Stimulated activated CD8-positive, alpha-beta memory T cell treated with anti-CD3 and anti-CD28 coated beads, Interleukin-12 subunit alpha, Interleukin-12 subunit beta, amount 100 ng/mL, for 24 hours (primary cell): Measurements from ENCODE around the gene NPTX1.

Source experiments
- DNase-seq: peaks from one replicate; pipeline ENCODE4 v3.0.0-alpha.2; 2020; ENCODE audit errors: extremely low read depth

Gene NPTX1

DNA sequence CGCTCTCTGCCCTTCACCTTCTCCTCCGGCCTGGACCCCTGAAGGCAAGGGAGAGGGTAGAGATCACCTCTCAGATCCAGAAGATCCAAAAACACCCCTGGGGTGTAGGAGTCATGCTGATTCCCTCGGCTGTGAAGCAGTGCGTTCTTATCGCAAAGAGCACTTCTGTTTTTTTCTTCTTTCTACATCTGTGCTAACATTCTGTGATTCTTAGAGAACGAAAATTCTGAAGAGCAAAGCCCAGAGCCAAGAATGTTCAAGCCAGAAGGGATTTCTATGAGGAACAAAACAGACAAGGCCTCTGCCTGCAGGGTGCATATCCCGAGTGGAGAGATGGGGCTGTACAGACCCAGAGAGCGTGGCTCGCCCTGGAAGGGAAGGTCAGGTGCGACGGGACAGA lies 17.2 kb downstream of the NPTX1 start:
- no peak for DNase-seq

DNA sequence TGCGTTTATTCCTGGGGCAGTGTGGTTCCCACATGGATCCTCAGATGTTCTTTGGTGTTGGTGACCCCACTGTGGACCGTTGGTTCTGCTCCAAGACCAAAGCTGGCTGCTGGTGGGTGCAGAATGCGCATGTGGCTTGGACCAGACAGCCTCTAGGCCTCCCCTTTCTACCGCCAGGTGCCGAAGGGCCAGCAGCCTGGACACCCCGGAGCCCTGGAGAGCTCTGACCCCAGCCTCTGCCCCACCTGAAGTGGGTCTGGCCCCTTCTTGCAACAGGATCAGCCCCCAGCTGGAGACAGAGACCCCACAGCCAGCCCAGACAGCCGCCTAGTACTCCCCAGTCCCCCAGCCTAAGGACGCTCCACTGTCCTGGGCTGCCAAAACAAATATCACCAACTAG lies 18.4 kb downstream of the NPTX1 start:
- DNase-seq: no peak

DNA sequence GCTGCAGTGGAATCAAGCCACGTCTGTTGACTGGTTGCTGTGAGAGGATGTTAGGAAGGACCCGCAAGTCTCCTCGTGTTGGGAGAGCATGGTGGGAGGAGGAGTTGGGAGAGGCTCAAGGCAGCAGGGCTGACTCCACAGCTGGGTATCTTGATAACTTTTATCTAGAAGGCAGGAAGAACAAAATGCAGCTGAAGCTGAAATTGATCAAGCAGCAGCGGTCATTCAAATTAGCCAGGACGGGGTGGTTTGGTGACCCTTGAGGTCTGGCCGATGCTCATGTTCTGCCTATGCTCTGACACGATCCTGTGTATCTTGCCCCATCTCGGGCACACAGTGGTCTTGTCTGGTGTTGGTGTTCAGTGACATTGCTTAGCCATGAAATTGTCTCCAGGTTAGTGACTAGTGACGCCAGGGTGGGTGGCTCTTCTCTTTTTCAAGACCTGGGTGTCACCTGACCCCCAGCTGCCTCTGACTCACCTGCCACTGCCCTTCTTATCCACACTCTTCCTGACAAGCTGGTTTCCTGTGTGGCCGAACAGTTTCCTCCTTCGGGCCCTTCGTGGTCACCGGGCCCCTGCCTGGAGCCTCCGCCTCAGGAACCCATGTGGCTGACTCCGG lies 19.1 kb downstream of the NPTX1 start:
- DNase-seq: no peak

DNA sequence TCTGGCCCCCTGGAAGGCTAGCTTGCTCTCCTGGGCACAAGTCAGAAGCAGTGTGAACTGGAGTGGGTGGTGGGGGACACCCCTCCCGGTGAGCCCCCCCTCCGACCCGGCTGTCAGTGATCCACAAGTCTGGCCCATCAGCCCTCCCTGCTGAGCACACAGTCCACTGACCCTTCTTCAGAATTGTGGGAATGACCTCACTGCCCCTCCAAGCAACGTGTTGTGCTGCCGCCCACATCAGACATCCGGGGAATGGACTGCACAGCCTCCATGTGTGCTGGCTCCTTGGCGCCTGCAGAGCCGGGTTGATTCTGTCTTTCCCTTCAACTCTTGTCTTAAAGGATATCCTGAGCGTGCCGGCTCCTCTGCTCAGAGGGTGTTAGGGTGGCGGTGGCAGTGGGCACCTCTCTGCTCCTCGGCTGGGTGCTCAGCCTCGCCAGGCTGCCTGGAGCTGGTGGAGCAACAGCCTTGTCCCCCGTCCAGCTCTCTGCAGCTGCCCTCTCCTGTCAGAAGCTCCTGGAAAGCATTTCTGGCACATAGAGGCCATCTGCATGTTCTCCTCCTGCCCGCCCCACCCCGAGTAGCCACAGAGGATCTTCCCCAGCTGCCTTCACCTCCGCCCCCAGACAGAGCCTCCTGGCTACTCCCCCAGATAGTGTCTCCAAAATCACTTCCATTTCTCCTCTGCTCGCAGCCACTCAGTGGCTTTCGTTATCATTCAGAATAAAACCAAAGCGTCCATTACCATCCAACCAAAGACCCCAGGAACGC lies 19.8 kb downstream of the NPTX1 start:
- no peak for DNase-seq

DNA sequence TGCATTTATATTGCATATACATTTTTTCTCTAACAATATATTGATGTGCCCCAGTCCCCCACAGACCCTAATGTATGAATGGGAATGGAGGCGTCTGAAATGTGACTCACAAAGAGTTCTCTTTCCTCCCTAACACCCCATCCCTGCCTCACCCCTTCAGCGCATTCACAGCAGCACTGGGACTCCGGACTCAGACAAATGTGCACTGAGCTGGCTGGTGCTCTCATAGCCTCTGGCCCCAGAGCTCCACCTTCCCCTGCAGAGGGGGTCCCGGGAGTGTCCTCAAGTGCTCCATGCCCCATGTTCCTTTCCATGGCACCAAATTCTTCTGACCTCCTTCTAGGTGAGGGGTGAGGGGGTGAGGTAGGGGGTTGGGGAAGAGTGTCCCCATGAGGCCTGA lies 20.6 kb downstream of the NPTX1 start:
- no peak for DNase-seq

DNA sequence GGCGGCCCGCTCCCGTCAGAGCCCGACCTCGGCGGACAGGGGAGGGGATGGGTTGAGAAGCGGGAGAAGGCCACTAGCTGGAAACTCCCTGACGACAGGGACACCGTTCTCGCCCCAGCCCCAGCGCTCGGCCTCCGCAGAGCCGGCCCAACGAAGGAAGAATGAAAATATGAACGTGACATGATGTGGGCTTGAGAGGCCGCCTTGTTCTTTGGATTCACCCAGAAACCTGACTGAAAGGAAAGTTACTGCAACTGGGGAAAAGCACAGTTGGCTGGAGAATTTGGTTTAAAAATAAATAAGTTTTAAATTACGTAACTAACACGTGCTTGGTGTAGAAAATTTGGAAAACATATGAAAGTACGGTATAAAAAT lies 21.1 kb downstream of the NPTX1 start:
- no peak for DNase-seq

DNA sequence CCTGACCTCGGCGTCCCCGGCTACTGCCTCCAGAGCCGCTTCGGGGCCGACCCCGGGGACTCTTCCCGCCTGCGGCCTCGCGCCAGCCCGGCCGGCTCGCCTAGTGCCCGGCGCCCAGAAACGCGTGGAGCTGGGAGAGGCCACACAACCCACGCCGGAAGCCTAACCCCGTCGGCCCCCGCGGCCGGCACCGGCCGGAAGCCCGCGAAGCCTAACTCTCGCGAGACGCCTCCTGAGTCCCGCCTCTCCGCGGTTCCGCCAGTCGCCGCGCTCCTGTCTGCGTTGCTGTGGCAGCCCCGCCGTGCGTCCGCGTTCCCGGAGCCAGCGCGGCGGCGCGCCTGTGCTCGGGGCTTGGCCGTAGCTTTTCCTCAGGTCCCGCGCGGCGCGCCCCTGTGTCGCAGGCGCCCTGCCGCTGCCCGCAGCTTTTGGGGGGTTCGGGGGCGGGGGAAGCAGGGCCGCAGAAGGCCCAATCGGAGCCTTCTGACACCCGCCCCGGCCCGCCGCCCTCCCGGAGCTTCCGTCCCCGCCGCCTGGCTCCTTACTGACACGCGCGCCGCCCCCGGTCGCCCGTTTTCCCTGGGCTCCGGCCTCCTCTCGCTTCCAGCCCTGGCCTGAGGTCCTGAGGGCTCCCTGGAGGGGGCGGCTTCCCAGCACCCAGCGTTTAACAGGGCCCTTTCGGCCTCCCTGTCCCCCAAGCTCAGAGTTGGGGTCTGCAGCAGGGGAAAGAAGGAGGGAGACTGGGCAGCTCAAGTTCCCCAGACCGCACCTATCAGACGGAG lies 21.7 kb downstream of the NPTX1 start:
- DNase-seq: peak; percentile 87

DNA sequence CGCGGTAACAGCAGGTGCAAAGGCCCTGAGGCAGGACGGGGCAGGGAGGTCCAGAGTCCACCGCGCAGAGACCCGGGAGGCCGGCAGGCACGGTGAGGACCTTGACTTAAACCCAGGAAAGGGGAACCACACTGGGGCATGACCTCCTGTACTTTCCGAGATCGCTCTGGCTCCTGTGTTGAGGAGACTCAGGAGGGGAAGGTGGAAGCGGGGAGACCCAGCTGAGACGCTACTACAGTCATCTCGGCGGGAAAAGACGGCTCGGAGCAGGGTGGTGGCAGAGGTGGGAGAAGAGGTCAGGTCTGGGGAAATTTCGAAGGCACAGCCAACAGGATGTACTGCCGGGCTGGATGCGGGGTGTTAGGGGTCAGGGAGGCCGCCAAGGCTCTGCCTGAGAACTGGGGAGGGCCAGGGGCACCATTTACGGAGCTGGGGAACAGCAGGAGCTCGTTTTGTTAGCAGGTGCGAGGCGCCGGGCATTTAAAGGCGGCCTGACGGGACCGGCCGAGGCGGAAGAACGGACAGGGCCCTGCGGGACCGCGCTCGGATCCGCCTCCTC lies 22.3 kb downstream of the NPTX1 start:
- DNase-seq: no peak

DNA sequence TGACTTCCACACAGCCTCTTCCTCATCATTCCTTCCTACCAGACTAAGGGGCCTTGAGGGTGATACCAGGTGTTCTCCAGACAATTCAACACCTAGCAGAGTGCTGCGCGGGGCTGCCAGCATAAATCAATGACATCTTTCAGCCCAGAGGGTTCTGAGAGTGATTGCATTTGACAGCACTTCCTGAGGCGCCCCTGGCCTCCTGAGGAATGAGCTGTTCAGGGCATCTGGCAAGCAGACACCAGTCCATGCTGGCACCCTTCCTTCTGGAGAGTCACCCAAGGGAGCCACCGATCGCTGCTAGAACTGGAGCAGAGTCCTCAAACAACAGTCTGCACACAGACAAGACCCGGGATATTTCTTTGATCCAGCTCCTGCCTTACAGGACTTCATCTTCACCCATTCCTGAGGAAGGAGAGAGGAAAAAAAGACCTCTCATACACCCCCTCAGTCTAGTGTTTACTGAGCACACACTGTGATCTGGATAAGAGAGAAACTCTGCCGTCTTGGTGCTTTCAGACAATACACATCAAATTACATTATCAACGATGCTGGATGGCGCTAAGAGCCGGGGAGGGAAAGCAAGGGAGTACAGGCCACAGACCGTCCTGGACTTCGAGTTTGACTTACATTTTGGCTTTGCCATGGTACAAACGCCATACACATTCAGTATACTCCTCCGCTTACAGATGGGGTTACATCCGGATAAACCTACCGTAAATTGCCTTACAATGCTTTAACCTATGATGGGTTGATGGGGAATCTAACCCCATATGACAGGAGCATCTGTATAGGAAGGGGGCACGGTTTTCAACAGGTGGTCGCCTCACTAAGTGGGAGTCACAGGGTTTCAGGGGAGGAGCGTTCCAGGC lies 23.0 kb downstream of the NPTX1 start:
- DNase-seq: no peak

DNA sequence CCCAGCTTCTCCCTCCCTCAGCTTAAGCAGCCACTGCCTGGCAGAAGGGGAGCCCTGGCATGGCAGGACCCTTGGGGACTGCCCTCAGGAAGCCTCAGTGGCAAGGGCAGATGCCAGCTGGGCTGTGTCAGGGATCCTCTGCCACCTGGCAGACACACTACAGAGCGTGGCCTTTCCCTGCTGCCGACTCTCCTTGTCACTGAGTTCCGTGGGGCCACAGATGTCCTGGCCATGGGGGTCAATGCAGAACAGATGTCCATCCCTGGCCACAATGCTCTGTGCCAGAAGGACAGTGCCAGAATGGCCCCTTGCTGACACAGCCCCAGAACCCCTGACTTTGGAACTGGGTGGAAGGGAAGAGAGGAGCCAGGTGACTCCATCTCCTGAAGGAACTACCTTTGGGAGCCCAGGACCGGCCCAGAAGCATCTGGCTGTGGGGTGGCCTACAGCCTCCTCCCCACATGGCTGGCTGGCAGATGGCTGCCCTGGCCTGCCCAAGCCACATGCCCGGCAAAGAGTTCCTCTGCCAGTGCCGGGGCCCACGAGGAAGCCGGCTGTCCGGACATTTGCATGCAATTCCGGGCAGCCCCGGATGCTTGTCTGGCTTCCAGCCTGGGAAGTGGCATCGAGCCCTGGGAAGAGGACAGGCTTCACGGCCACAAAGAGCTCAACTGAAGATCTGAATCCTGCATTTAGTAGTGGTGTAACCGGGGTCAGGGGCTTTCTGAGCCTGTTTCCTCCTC lies 24.1 kb downstream of the NPTX1 start:
- DNase-seq: no peak

DNA sequence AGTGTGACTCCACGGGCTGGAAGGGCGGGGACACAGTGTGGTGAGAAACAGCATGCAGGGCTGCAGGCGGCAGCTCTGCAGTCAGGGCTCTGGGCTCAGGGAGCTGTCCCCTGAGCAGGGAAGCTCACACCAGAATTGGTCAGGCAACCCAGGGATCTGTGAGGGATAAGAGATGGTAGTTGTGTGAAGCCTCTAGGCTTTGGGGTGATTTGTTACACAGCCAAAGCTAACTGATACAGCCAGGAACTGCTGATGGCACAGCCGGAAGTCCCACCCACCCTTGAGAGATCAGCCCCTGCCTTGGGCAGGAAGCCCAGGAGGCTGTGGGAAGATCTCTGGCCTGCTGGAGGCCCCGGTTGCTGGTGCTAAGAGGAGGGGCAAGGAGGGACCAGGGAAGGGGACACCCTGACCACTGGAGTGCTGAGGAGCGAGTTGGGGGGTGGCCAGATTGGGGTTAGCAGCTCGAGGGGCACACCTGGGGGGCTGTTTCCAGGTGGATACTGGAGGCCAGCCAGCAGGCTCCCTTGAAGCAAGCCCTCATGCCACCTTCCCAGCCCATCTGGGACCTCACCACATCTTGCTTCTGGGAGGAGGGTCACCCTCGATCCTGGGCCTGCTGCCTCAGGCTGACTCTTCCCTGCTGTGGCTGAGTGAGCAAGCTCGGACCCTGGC lies 25.2 kb downstream of the NPTX1 start:
- no peak for DNase-seq

DNA sequence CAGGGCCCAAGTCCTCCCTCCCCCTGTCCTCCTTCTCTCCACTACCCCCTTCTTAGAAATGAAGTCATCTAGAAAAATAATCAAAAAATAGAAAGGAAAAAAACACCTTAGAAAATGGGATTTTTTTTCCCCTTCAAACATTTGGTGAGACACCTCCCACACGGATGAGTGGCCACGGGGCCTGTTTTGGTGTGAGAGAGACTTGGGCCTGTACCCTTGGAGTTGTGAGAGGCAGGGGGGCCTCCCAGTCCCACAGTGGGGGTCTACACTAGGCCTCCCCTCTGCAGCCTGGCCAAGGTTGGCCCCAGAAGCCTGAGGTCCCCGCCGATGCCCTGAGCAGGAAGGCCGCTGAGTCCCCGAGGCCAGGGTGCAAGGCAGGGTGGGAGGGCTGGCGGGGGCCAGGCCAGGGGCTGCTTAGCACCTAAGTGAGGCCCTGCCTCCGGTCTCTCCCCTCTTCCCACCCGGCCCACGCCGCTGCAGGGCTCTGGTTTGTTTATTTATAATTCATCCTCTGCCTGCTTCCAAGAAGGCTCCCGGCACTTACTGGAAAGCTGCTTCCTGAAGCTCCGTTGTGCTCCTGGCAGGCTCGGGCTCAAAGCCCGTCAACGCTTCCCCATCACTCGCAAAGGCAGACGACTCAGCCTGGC lies 26.4 kb downstream of the NPTX1 start:
- no peak for DNase-seq

DNA sequence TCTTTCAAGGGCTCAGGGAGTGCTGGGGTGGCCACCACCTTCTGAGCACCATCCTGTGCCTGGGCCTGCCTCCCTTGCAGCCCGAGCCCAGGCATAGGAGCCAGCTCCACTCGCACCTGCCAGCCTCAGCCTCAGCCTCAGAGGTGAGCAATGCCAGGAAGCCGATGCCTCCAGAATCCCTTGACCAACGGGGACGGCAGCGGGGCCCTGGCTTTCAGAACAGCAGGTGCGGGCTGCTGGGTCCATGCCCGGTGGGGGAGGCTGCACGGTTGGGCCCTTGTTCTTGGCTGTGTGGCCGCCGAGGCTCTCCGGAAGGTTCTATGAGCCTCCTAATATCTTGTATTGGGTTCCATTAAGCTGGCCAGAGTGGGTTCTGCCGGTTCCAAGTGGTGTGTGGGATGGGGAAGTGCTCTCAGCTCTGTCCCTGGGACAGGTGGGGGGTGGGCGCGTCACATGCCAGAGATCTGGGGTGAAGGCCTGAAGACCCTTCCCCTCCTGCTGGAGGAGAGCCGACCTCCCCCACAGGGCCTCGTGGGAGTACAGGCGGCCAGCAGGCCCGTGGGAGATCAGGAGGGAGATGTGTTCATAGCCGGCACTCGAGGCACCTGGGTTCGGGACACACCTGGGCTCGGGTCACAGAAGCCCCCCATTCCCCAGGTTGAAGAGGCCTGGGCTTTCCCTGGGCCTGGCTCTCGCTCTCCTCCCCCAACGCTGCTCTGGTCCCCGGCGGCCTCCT lies 27.0 kb downstream of the NPTX1 start:
- DNase-seq: no peak

DNA sequence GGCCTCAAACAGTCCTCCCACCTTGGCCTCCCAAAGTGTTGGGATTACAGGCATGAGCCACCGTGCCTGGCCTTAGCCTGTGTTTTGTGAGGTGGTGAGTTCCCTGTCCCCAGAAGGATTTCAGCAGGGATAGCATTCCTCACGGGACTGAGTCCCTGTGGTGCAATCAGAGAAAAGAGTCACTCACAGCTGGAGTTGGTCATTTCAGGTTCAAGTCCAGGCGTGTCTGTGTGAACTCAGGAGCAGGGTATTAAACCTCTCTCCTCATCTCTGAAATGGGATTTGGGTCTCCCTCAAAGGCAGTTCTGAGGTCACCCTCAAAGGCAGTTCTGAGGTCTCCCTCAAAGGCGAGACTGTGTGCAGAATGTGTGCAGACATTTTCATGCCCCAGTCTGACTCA lies 28.6 kb downstream of the NPTX1 start:
- no peak for DNase-seq

DNA sequence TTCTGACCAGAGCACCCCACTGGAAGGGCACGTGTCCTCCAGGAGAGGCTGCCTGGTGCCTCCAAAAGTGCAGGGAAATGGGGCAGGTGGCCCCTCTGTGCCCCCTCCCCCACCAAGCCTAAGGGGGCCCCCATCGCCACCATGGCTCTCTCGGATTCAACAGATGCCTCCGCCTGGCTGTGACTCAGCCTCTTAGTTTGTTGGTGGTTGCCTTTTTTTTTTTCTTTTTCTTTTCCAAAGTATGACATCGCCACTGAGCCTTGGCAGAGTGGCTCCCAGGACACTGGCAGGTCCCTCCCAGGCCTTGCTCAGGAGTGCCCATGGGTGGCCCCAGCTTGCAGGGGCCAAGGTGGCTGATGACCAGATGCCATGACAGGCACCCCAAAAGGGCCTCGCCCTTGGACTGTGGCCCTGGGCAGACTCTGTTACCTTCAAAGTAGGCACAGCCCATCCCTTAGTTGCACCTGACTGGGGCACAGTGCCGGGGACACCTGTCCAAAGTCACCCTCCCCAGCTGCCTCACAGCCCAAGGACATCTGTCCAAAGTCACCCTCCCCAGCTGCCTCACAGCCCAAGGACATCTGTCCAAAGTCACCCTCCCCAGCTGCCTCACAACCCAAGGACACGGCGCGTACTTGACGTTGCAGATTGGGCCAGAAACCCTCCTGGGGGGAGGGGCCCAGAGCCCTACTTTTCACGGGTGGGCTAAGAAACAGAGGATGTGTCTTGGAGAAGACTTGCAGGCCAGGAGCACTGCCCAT lies 29.6 kb downstream of the NPTX1 start:
- DNase-seq: no peak

DNA sequence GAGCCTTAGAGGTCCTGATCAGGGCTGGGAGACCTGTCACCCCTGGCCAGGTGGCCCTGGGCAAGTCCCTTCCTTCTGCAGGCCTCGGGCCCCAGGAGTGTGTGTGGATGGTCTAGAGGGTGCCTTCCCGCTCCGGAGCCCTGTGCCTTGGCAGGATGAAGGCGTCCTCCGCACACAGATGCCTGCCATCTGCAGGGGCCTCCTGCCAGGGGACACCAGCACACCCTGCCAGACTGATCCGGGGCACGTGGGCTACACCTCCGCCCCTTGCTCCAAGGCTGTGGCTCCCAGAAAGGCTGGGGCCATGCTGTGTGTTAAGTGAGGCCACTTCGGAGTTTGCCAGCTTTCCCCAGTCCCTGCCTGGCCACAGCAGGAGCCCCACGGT lies 30.7 kb downstream of the NPTX1 start:
- DNase-seq: no peak

DNA sequence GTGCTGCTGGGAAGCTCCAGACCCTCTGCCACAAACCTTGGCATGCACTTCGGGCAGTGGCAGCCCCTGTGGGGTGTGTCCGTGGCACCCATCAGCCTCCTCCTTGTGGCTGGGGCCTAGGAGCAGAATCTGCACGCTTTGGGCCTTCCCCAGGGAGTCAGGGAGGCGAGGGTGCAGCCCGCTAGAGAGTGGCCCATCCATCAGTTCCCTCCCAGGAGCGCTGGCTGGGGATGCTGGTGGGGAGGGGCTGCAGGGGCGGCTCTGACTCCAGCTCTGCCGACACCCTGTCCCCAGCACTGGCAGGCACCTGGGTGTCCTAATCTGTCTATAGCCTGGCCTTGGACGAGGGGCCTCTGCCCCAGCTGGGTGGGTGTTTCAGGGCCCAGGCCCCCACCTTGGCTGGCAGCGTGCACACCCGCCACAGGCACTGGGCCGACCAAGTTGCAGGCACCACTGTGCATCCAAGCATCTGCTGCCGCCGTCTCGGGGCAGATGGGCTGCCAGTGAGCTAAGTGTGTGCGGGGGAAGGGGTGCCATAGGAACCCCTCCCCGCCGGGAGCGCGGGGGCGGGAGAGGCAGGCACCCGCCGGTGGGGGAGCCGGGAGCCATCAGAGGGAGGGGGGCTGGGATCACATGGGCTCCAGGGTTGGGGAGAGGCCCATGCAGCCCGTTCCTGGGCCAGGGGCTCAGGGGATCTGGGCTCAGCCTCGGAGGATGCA lies 31.2 kb downstream of the NPTX1 start:
- DNase-seq: no peak

DNA sequence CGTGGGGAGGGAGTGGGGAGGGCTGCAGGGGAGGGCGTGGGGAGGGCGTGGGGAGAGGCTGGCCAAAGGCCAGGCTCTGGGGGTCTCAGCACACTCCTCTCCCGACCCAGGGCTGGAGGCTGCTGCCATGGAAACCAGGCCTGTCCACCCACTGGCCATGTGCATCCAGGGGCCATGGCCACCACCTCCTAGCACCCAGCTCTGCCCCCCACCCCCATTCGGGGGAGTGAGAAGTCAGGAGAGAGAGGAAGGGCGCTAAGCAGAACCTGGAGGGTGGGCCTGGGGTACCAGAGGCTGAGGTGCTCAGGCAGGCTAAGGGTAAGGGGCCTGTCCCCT lies 31.8 kb downstream of the NPTX1 start:
- DNase-seq: no peak
